CD4-positive, alpha-beta T cell treated with Interleukin-17A for 1 hour (primary cell): ENCODE results near the gene PSENEN.
"Not testable (repeated sequence)": the region's sequence is repeated elsewhere in the genome, so short reads cannot be mapped to it uniquely, and the experiment has no call there.

ENCODE experiments used
- DNase-seq: peaks from one replicate; pipeline ENCODE4 v3.0.0-alpha.2; 2020

PSENEN gene

GRCh38 chr19:35718345-35719041 is 27.0 kb upstream of the PSENEN start:
- peak; percentile 40 for DNase-seq

- DNase-seq = no peak
Observed at GRCh38 chr19:35719402-35720162, 25.9 kb upstream of the PSENEN start.

- DNase-seq = no peak
Observed at GRCh38 chr19:35720163-35720524, 25.3 kb upstream of the PSENEN start.

GRCh38 chr19:35720648-35721047 is 24.8 kb upstream of the PSENEN start:
- no peak for DNase-seq

GRCh38 chr19:35721374-35721773 is 24.1 kb upstream of the PSENEN start:
- no peak for DNase-seq

GRCh38 chr19:35722461-35722860 is 23.0 kb upstream of the PSENEN start:
- no peak for DNase-seq

GRCh38 chr19:35722897-35723296 is 22.6 kb upstream of the PSENEN start:
- DNase-seq = no peak

GRCh38 chr19:35723671-35724070 is 21.8 kb upstream of the PSENEN start:
- no peak for DNase-seq

GRCh38 chr19:35724132-35724531 is 21.3 kb upstream of the PSENEN start:
- DNase-seq = not testable (repeated sequence)

- no peak for DNase-seq
Observed at GRCh38 chr19:35724560-35724959, 20.9 kb upstream of the PSENEN start.

GRCh38 chr19:35725216-35725861 is 20.1 kb upstream of the PSENEN start:
- no peak for DNase-seq

GRCh38 chr19:35727053-35727955 is 18.1 kb upstream of the PSENEN start:
- DNase-seq = no peak

- no peak for DNase-seq
Observed at GRCh38 chr19:35727956-35728706, 17.3 kb upstream of the PSENEN start.

GRCh38 chr19:35729021-35729420 is 16.4 kb upstream of the PSENEN start:
- DNase-seq = no peak

- no peak for DNase-seq
Observed at GRCh38 chr19:35729763-35730162, 15.7 kb upstream of the PSENEN start.

GRCh38 chr19:35730326-35730725 is 15.1 kb upstream of the PSENEN start:
- DNase-seq = no peak

- DNase-seq = no peak
Observed at GRCh38 chr19:35731353-35731752, 14.1 kb upstream of the PSENEN start.

GRCh38 chr19:35731779-35732405 is 13.6 kb upstream of the PSENEN start:
- DNase-seq = no peak

- no peak for DNase-seq
Observed at GRCh38 chr19:35732540-35733179, 12.8 kb upstream of the PSENEN start.

GRCh38 chr19:35733180-35734125 is 12.0 kb upstream of the PSENEN start:
- no peak for DNase-seq
